GM18858 (cell line): ENCODE results near the gene SLC25A6.
"Not testable (repeated sequence)": the region's sequence is repeated elsewhere in the genome, so short reads cannot be mapped to it uniquely, and the experiment has no call there.

Experiments
- ATAC-seq: cut with Tn5 transposase; IDR thresholded peaks from one replicate; pipeline ENCODE4 v1.9.1; 2021; ENCODE audit not compliant: unreplicated experiment

Gene SLC25A6

DNA sequence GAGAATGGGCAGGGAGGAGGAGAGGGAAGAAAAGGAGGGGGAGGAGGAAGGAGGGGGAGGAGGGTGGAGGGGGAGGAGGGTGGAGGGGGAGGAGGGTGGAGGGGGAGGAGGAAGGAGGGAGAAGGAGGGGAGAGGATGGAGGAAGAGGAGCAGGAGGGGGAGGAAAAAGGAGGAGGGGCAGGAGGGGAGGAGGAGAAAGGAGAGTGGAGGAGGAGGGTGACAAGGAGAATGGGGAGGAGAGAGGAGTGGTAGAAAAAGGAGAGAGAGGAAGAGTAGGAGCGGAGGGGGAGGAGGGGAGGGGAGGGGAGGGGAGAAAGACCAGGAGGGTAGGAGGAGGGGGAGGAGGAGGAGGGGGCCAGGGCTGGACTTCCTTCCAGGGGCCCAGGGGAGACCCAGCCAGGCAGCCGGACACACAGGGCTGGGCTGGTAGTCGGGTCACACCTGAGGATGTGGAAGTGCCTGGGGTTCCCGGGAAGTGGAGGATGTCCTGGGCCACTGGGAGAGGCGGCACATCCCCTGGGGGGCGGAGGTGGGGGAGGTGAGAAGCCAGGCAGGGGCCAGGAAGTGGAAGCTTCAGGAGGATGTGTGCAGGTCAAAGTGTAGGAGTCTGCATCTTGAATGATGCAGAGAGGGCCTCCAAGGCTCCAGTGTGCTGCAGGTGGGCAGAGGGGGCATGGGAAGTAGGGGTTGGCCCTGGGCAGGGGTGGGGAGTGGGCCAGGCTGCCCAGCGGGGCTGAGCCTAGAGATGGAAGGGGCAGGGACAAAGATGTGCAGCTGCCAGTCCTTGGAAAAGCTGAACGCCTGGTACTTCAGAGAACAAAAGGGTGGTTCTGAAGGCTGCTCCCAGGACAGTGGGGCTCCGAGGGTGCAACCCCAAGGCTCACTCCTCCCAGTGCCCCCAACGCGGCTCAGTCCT is 36.5 kb downstream of the SLC25A6 start:
- ATAC-seq: no peak

DNA sequence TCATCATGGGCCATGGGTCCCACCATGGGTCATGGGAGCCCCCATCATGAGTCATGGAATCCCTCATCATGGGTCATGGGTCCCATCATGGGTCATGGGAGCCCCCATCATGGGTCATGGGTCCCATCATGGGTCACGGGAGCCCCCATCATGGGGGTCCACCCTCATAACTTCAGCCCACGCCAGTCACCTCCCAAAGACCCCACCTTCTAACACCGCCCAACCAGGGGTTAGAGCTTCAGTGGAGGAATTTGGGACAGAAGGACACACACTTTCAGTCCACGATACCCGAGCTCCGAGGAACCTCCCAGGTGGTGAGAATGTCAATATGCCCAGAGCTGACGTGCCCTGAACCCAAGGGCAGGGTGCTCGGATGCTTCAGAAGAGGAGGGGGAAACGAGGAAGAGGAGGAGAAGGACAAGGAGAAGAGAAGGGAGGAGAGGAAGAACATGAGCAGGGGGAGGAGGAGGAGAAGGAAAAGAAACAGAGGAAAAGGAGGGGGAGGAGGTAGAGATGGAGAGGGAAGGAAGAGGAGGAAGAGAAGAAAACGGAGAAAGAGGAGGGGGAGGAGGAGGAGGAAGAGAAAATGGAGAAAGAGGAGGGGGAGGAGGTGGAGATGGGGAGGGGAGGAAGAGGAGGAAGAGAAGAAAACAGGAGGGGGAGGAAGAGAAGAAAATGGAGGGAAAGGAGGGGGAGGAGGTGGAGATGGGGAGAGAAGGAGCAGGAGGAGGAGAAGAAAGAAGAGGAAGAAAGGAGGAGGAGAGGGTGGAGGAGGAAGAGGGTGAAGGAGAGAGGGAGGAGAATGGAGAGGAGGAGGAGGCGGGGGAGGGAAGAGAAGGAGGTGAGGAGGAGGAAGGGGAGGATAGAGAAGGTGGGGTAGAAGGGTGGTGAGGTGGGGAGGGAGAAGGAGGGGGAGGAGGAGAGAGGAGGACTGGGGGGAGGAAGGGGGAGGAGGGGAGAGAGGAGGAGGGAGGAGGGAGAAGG is 37.6 kb downstream of the SLC25A6 start:
- ATAC-seq: no peak

- no peak for ATAC-seq
Observed at GRCh38 chrX:1351981-1352714, 39.8 kb downstream of the SLC25A6 start.

- not testable (repeated sequence) for ATAC-seq
Observed at GRCh38 chrX:1349606-1350005, 42.3 kb downstream of the SLC25A6 start.

- no peak for ATAC-seq
Observed at GRCh38 chrX:1341545-1342184, 50.2 kb downstream of the SLC25A6 start.

- ATAC-seq: no peak
Observed at GRCh38 chrX:1336948-1337779, 54.7 kb downstream of the SLC25A6 start.

DNA sequence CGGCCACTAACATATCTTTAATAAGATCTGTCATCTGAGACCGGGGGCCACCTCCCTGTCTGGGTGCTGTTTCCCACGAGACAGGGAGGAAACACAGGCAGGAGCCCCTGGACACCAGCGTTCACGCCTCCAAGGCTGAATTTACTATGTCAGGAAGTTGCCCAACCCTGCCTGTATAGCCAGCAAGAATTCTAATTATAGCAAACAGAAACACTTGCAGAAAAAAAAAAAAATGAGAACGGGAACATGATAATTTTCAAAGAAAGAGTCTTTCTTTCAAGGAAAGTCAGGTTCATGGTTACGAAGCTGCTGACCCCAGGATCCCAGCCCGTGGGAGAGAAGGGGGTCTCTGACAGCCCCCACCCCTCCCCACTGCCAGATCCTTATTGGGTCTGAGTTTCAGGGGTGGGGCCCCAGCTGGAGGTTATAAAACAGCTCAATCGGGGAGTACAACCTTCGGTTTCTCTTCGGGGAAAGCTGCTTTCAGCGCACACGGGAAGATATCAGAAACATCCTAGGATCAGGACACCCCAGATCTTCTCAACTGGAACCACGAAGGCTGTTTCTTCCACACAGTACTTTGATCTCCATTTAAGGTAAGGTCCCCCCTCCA is 55.5 kb downstream of the SLC25A6 start, which contains the start of gene IL3RA:
Gene IL3RA (plus strand): TSS at position 455 of the 613 bp plus-strand sequence. CDS start 4,981 bp downstream, outside the sequence.
- no peak for ATAC-seq
